GM23248 (cell line): ENCODE data around the gene ALG9.

ENCODE experiments used
- EZH2 ChIP-seq: fragments of 200-600 bp; sonication (generic); IDR thresholded peaks from 2 replicates; pipeline ENCODE4 v1.6.1; 2018; ENCODE audit warnings: antibody characterized with exemption, mild to moderate bottlenecking; ENCODE audit not compliant: insufficient read depth, poor library complexity, severe bottlenecking
- EZH2phosphoT487 ChIP-seq: fragments of 200-600 bp; sonication (generic); IDR thresholded peaks from 2 replicates; pipeline ENCODE4 v1.6.1; 2018; ENCODE audit warnings: antibody characterized with exemption, moderate library complexity, mild to moderate bottlenecking, low read depth; ENCODE audit not compliant: insufficient read depth

DNA sequence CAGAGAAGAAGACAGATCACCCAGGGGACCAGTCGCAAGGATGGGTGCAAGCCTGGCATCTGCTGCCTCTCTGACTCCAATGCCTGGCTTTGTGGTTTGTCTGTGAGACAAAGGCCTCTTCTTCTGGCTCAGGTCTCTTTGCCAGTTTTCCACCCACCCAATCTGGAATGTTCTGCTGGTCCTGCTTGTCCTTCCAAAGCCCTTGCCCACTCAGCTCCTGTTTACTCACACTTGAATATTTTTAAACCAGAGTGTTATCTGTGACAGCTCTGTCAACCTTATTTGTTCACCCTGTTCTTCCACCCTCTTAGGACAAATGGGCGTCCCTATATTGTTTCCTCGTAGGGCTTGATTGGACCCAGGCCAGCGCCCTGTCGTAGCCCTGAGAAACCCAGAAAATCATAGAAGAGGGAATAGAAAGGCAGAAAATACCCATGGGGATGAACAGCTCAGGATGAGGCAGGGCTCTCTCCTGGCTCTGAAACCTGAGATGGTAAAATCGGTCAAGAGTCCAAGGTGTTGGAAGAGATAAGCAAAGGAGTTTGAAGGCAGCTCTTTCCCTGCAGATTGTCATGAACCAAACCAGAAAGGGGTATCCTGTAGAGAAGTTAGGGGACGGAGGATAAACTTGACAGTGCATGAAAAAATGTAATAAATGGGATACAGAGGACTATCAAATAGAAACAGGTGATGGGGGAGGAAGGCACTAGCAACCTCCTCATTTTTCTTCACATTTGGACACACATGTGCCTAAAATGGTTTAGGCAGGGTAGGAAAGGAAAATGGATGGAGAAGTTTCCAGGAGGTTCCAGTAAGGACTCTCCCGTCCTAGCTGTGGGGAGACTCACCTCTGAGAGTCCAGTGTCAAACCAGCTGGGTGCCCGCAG is 39.5 kb upstream of the ALG9 start:
- TF ChIP-seq EZH2 (no peak), EZH2phosphoT487 (no peak)
